WTC11 (cell line): Measurements from ENCODE around the gene DCAF15. TPM values are rescaled to one million over a fixed set of nuclear protein-coding genes. Genes with fewer than 3 reads are reported as not detected.
"Not testable (repeated sequence)": the region's sequence is repeated elsewhere in the genome, so short reads cannot be mapped to it uniquely, and the experiment has no call there.

ENCODE experiments used
- ATAC-seq: fragments of 200-7000 bp; cut with Tn5 transposase; 2 replicates; pipeline ENCODE4 v1.10.0; 2021; ENCODE audit warnings: mild to moderate bottlenecking, moderate library complexity
- CTCF ChIA-PET: fragments of 300-600 bp; sonication (Branson Sonifier 250); formaldehyde crosslinking; loops from one replicate; lab custom pipeline; 2021; ENCODE audit warnings: antibody characterized with exemption; lab: Charles Lee
- POLR2A ChIA-PET: fragments of 350-600 bp; sonication (Branson Sonifier 250); formaldehyde crosslinking; loops from one replicate; lab custom pipeline; 2021; ENCODE audit warnings: antibody characterized with exemption; lab: Charles Lee
- DNase-seq: peaks from one replicate; pipeline ENCODE4 v3.0.0; 2021; ENCODE audit warnings: low spot score
- H3K27ac Mint-ChIP-seq: 2 replicates; pipeline ENCODE4 v1.8.0; 2021; ENCODE audit warnings: mixed read lengths
- H3K27me3 Mint-ChIP-seq: 2 replicates; pipeline ENCODE4 v1.8.0; 2021; ENCODE audit warnings: low read depth, mild to moderate bottlenecking, moderate library complexity, mixed read lengths
- H3K36me3 Mint-ChIP-seq: 2 replicates; pipeline ENCODE4 v1.8.0; 2021; ENCODE audit warnings: mixed read lengths
- H3K4me1 Mint-ChIP-seq: 2 replicates; pipeline ENCODE4 v1.8.0; 2022; ENCODE audit warnings: mixed read lengths
- H3K4me3 Mint-ChIP-seq: 2 replicates; pipeline ENCODE4 v1.8.0; 2021; ENCODE audit warnings: mild to moderate bottlenecking, moderate library complexity, mixed read lengths
- H3K9me3 Mint-ChIP-seq: 2 replicates; pipeline ENCODE4 v1.8.0; 2021; ENCODE audit warnings: mixed read lengths
- CBFB ChIP-seq: sonication (generic); formaldehyde crosslinking; IDR thresholded peaks from 2 replicates; pipeline ENCODE4 v1.8.1; 2022; ENCODE audit warnings: mild to moderate bottlenecking, low read depth, missing genetic modification reagents
- CREM ChIP-seq: sonication (generic); formaldehyde crosslinking; IDR thresholded peaks from 2 replicates; pipeline ENCODE4 v1.8.1; 2022; ENCODE audit warnings: mild to moderate bottlenecking, missing genetic modification reagents, moderate library complexity
- ELF4 ChIP-seq: sonication (generic); formaldehyde crosslinking; IDR thresholded peaks from 2 replicates; pipeline ENCODE4 v1.8.1; 2022; ENCODE audit warnings: low read depth, mild to moderate bottlenecking, moderate library complexity, missing genetic modification reagents
- EMX1 ChIP-seq: fragments of 250-450 bp; sonication (Bioruptor Pico); IDR thresholded peaks from 2 replicates; pipeline ENCODE4 v1.8.0; 2021; ENCODE audit warnings: mild to moderate bottlenecking
- ESRRA ChIP-seq: sonication (generic); formaldehyde crosslinking; IDR thresholded peaks from 2 replicates; pipeline ENCODE4 v1.8.1; 2022; ENCODE audit warnings: mild to moderate bottlenecking, missing genetic modification reagents, borderline replicate concordance
- GRHL2 ChIP-seq: fragments of 250-450 bp; sonication (Bioruptor Pico); IDR thresholded peaks from 2 replicates; pipeline ENCODE4 v1.8.0; 2022; ENCODE audit warnings: mild to moderate bottlenecking, moderate library complexity; ENCODE audit not compliant: insufficient replicate concordance, severe bottlenecking
- HMGA2 ChIP-seq: fragments of 250-450 bp; sonication (Bioruptor Pico); IDR thresholded peaks from 2 replicates; pipeline ENCODE4 v1.4.0; 2021; ENCODE audit warnings: mild to moderate bottlenecking, moderate library complexity
- IRF2 ChIP-seq: sonication (generic); formaldehyde crosslinking; IDR thresholded peaks from 2 replicates; pipeline ENCODE4 v1.8.0; 2022; ENCODE audit warnings: low read depth, missing genetic modification reagents, borderline replicate concordance
- JAZF1 ChIP-seq: fragments of 250-450 bp; sonication (Bioruptor Pico); IDR thresholded peaks from 2 replicates; pipeline ENCODE4 v1.9.0; 2021; ENCODE audit warnings: moderate library complexity, mild to moderate bottlenecking, inconsistent platforms
- MYBL2 ChIP-seq: sonication (generic); formaldehyde crosslinking; IDR thresholded peaks from 2 replicates; pipeline ENCODE4 v1.8.1; 2023; ENCODE audit warnings: mild to moderate bottlenecking, moderate library complexity, missing genetic modification reagents
- OVOL2 ChIP-seq: fragments of 250-450 bp; sonication (Bioruptor Pico); IDR thresholded peaks from 2 replicates; pipeline ENCODE4 v1.9.0; 2021; ENCODE audit warnings: mild to moderate bottlenecking, borderline replicate concordance
- RELA ChIP-seq: sonication (generic); formaldehyde crosslinking; IDR thresholded peaks from 2 replicates; pipeline ENCODE4 v1.8.1; 2022; ENCODE audit warnings: missing genetic modification reagents, mild to moderate bottlenecking, borderline replicate concordance
- SOX15 ChIP-seq: fragments of 250-450 bp; sonication (Bioruptor Pico); IDR thresholded peaks from 2 replicates; pipeline ENCODE4 v1.9.0; 2021; ENCODE audit warnings: mild to moderate bottlenecking
- TEAD4 ChIP-seq: sonication (generic); formaldehyde crosslinking; IDR thresholded peaks from 2 replicates; pipeline ENCODE4 v1.8.0; 2022; ENCODE audit warnings: mild to moderate bottlenecking, missing genetic modification reagents
- ZNF138 ChIP-seq: sonication (generic); formaldehyde crosslinking; conservative IDR thresholded peaks from 2 replicates; pipeline ENCODE4 v1.8.1; 2022; ENCODE audit warnings: mild to moderate bottlenecking, moderate library complexity, missing genetic modification reagents
- ZNF219 ChIP-seq: sonication (generic); formaldehyde crosslinking; IDR thresholded peaks from 2 replicates; pipeline ENCODE4 v1.8.0; 2023; ENCODE audit warnings: missing genetic modification reagents, mild to moderate bottlenecking, borderline replicate concordance
- ZNF317 ChIP-seq: sonication (generic); formaldehyde crosslinking; IDR thresholded peaks from 2 replicates; pipeline ENCODE4 v1.8.1; 2023; ENCODE audit warnings: low read depth, mild to moderate bottlenecking, moderate library complexity, missing genetic modification reagents, borderline replicate concordance
- total RNA-seq: library from RNA; stranded (reverse); gene quantifications from 3 replicates; pipeline ENCODE4 v1.2.3, GENCODE V29; 2021
- TF ChIP-seq, protein P1 (sequence below): sonication (generic); formaldehyde crosslinking; IDR thresholded peaks from 2 replicates; pipeline ENCODE4 v1.8.0; 2022; ENCODE audit warnings: mild to moderate bottlenecking, missing genetic modification reagents
- TF ChIP-seq, protein P2 (sequence below): sonication (generic); formaldehyde crosslinking; IDR thresholded peaks from 2 replicates; pipeline ENCODE4 v1.8.0; 2023; ENCODE audit warnings: missing genetic modification reagents, mild to moderate bottlenecking, borderline replicate concordance
- TF ChIP-seq, protein P3 (sequence below): sonication (generic); formaldehyde crosslinking; IDR thresholded peaks from 2 replicates; pipeline ENCODE4 v1.8.1; 2022; ENCODE audit warnings: mild to moderate bottlenecking, moderate library complexity, missing genetic modification reagents
- TF ChIP-seq, protein P4 (sequence below): sonication (generic); formaldehyde crosslinking; IDR thresholded peaks from 2 replicates; pipeline ENCODE4 v1.8.1; 2022; ENCODE audit warnings: mild to moderate bottlenecking, missing genetic modification reagents, moderate library complexity, borderline replicate concordance

Gene DCAF15
- total RNA-seq, 1 experiment from 2014 or later, result 82.9 TPM

DNA sequence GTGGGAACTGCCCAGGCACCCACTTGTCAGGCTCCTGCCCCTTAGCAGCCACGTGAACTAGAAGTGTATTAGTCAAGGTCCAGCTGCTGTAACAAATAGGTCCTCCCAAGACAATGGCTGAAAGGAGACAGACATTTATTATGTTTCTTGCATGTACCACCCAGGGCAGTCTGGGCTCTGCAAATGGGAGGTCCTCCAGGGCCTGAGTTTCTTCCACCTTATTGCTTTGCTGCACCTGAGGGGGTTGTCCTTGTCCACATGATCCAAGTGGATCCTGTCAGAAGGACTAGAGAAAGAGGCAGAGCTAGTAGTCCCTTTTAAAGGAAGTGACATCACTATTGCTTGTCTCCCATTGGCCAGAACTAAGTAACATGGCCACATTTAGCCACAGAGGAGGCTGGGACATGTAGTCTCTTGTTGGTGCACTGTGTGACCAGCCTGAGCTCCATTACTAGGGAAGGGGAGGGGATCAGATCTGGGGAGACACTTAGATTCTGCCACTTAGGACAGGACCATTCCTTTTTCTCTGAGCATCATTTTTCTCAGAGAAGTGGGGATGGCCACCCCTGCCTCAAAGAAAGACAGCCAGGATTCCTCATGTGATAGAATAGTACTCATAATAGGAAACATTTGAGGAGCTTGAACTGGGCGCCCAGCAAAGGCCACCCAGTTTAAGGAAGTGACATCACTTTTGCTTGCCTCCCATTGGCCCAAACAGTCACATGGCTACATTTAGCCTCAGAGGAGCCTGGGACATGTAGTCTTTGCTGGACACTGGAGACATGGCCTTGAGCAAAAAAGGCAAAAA, 31.2 kb upstream of the DCAF15 start (continued):
- TF ChIP-seq, protein P1, sequence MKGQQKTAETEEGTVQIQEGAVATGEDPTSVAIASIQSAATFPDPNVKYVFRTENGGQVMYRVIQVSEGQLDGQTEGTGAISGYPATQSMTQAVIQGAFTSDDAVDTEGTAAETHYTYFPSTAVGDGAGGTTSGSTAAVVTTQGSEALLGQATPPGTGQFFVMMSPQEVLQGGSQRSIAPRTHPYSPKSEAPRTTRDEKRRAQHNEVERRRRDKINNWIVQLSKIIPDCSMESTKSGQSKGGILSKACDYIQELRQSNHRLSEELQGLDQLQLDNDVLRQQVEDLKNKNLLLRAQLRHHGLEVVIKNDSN, result peak; percentile 92

DNA sequence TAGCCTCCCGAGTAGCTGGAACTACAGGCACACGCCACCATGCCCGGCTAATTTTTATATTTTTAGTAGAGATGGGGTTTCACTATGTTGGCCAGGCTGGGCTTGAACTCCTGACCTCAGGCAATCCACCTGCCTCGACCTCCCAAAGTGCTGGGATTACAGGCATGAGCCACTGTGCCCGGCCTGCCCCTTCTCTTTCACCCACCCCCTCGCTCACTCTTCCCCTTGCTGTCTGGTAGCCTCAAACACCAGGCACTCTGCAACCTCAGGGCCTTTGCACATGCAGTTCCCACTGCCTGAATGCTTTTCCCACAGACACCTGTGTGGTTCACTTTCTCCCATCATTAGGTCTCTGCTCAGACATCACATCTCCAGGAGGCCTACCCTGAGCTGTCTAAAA, 30.2 kb upstream of the DCAF15 start:
- ChIA-PET POLR2A (interaction anchor here (0.5 kb wide), 1 partner anchor 516 kb away, joined by 4 read pairs; no protein-coding TSS in a partner anchor), CTCF (interaction anchor here (1.0 to 1.4 kb wide), 2 partner anchors 31 to 41 kb away, joined by 3 to 4 read pairs; partner anchors contain the start of gene DCAF15)
- H3K4me1 Mint-ChIP-seq, H3K27me3 Mint-ChIP-seq, ATAC-seq, H3K27ac Mint-ChIP-seq, H3K4me3 Mint-ChIP-seq, DNase-seq: not testable (repeated sequence)
- Mint-ChIP-seq H3K9me3 (peaks cover 16% of the 10 kb centered on the region), H3K36me3 (peaks cover 63% of the 10 kb centered on the region)

DNA sequence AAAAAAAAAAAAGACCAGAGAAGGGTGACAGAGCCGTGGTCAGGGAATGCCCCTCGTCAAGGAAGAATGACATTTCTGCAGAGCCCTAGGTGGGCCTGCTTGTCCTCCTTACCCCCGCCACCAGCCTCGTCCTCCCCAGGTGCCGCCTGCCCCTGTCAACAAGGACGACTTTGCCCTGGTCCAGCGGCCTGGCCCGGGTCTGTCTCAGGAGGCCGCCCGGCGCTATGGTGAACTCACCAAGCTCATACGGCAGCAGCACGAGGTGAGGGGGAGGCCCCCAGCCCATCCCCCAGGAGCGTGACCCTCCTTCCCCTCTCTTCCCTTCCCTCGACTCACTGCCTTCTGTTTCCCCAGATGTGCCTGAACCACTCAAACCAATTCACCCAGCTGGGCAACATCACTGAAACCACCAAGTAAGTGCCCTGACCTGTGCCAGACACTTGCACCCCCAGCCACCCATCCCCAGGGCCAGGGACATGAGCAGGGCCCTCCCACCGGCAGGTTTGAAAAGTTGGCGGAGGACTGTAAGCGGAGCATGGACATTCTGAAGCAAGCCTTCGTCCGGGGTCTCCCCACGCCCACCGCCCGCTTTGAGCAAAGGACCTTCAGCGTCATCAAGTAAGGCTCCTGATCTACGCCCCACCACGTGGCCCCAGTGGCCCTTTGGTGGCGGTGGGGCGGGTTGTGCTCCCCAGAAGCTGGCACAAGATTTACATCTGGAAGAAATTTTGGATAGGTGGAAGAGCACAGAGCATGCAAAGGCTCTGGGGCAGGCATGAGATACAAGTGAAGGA, 28.9 kb upstream of the DCAF15 start:
- Mint-ChIP-seq H3K36me3 (peaks cover 65% of the 10 kb centered on the region), H3K9me3 (peaks cover 16% of the 10 kb centered on the region), H3K4me3 (no peak overlapping the region), H3K27me3 (no peaks in the 10 kb centered on the region), H3K4me1 (no peaks in the 10 kb centered on the region), H3K27ac (no peak overlapping the region)
- DNase-seq (no peak), ATAC-seq (no peak)
- ChIA-PET POLR2A (interaction anchor here (0.6 kb wide), 1 partner anchor 241 kb away, joined by 3 read pairs; no protein-coding TSS in a partner anchor), CTCF (no interaction called here)
- TF ChIP-seq OVOL2 (CRISPR knock-in tag), result no peak
- TF ChIP-seq, protein P2, sequence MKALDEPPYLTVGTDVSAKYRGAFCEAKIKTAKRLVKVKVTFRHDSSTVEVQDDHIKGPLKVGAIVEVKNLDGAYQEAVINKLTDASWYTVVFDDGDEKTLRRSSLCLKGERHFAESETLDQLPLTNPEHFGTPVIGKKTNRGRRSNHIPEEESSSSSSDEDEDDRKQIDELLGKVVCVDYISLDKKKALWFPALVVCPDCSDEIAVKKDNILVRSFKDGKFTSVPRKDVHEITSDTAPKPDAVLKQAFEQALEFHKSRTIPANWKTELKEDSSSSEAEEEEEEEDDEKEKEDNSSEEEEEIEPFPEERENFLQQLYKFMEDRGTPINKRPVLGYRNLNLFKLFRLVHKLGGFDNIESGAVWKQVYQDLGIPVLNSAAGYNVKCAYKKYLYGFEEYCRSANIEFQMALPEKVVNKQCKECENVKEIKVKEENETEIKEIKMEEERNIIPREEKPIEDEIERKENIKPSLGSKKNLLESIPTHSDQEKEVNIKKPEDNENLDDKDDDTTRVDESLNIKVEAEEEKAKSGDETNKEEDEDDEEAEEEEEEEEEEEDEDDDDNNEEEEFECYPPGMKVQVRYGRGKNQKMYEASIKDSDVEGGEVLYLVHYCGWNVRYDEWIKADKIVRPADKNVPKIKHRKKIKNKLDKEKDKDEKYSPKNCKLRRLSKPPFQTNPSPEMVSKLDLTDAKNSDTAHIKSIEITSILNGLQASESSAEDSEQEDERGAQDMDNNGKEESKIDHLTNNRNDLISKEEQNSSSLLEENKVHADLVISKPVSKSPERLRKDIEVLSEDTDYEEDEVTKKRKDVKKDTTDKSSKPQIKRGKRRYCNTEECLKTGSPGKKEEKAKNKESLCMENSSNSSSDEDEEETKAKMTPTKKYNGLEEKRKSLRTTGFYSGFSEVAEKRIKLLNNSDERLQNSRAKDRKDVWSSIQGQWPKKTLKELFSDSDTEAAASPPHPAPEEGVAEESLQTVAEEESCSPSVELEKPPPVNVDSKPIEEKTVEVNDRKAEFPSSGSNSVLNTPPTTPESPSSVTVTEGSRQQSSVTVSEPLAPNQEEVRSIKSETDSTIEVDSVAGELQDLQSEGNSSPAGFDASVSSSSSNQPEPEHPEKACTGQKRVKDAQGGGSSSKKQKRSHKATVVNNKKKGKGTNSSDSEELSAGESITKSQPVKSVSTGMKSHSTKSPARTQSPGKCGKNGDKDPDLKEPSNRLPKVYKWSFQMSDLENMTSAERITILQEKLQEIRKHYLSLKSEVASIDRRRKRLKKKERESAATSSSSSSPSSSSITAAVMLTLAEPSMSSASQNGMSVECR (CRISPR knock-in tag), result no peak
- no peak for TF ChIP-seq ZNF317 (CRISPR knock-in tag)
- no peak for TF ChIP-seq TEAD4 (CRISPR knock-in tag)
- TF ChIP-seq JAZF1 (CRISPR knock-in tag), result no peak
- TF ChIP-seq GRHL2, result no peak
- TF ChIP-seq, protein P3, sequence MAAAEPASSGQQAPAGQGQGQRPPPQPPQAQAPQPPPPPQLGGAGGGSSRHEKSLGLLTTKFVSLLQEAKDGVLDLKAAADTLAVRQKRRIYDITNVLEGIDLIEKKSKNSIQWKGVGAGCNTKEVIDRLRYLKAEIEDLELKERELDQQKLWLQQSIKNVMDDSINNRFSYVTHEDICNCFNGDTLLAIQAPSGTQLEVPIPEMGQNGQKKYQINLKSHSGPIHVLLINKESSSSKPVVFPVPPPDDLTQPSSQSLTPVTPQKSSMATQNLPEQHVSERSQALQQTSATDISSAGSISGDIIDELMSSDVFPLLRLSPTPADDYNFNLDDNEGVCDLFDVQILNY (CRISPR knock-in tag), result no peak
- no peak for TF ChIP-seq SOX15 (CRISPR knock-in tag)
- TF ChIP-seq ESRRA, result no peak
- TF ChIP-seq, protein P4, sequence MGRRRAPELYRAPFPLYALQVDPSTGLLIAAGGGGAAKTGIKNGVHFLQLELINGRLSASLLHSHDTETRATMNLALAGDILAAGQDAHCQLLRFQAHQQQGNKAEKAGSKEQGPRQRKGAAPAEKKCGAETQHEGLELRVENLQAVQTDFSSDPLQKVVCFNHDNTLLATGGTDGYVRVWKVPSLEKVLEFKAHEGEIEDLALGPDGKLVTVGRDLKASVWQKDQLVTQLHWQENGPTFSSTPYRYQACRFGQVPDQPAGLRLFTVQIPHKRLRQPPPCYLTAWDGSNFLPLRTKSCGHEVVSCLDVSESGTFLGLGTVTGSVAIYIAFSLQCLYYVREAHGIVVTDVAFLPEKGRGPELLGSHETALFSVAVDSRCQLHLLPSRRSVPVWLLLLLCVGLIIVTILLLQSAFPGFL (CRISPR knock-in tag), result no peak
- no peak for TF ChIP-seq ZNF138 (CRISPR knock-in tag)
- no peak for TF ChIP-seq MYBL2
- TF ChIP-seq ELF4 (CRISPR knock-in tag), result no peak
- no peak for TF ChIP-seq CBFB (CRISPR knock-in tag)
- TF ChIP-seq RELA (CRISPR knock-in tag), result no peak
- no peak for TF ChIP-seq IRF2 (CRISPR knock-in tag)
- TF ChIP-seq CREM (CRISPR knock-in tag), result no peak
- no peak for TF ChIP-seq EMX1 (CRISPR knock-in tag)
- TF ChIP-seq ZNF219 (CRISPR knock-in tag), result no peak
- no peak for TF ChIP-seq HMGA2
